HepG2 (cell line): ENCODE data around the gene SMIM24. TPM values are rescaled to one million over a fixed set of nuclear protein-coding genes. Genes with fewer than 3 reads are reported as not detected.

Experiments used
- ATAC-seq: fragments of 200-7000 bp; cut with Tn5 transposase; 3 replicates; pipeline ENCODE4 v1.9.1; 2020; ENCODE audit warnings: mild to moderate bottlenecking, moderate library complexity
- BruUV-seq: library from RNA; stranded (reverse); fragments of 400-500 nt; replicated peaks from 2 replicates; lab custom pipeline; 2021; lab: Mats Ljungman, UMichigan
- CTCF ChIA-PET: fragments of 300-600 bp; formaldehyde crosslinking; extraction: SDS; loops from one replicate; lab custom pipeline; 2021; ENCODE audit warnings: low total read pairs, inconsistent platforms, low intra/inter-chr PET ratio; lab: Yijun Ruan, JAX
- POLR2A ChIA-PET: fragments of 350-600 bp; sonication (Branson Sonifier 250); formaldehyde crosslinking; loops from one replicate; lab custom pipeline; 2020; ENCODE audit warnings: antibody characterized with exemption, inconsistent platforms; lab: Yijun Ruan, JAX
- DNase-seq: peaks from one replicate; pipeline ENCODE4 v3.0.0-alpha.2; 2015; ENCODE audit warnings: low spot score
- FAIRE-seq: peaks from 3 replicates; lab custom pipeline; 2011; peaks lifted over from hg19 to GRCh38; lab: Jason Lieb, UNC
- H2AFZ ChIP-seq: one replicate; pipeline ENCODE4 v1.6.1; 2011; ENCODE audit warnings: low read length, inconsistent platforms
- H3K27ac ChIP-seq: fragments of 300-600 bp; 3 replicates; pipeline ENCODE4 v1.8.0; 2011; ENCODE audit warnings: mixed run types, mild to moderate bottlenecking, mixed read lengths, low read length, inconsistent platforms; ENCODE audit not compliant: insufficient read depth; ENCODE audit errors: extremely low read length
- H3K27me3 ChIP-seq, 2 experiments: fragments of 200-600 bp in 1 of 2; 2 replicates in 1 of 2; 3 replicates in 1 of 2; pipeline versions ENCODE4 v1.6.0 to v1.8.0; 2011; ENCODE audit warnings: low read length in 2 of 2, mild to moderate bottlenecking in 2 of 2, moderate library complexity in 2 of 2, inconsistent platforms in 1 of 2; ENCODE audit not compliant: insufficient read depth in 2 of 2, control insufficient read depth in 1 of 2
- H3K36me3 ChIP-seq, 2 experiments: fragments of 200-600 bp in 1 of 2; replicated peaks in 1 of 2; 2 replicates in 1 of 2; 3 replicates in 1 of 2; pipeline versions ENCODE4 v1.5.1 to v1.8.0; 2011; ENCODE audit warnings: low read length in 2 of 2, inconsistent platforms in 1 of 2; ENCODE audit not compliant: insufficient read depth in 2 of 2, control insufficient read depth in 1 of 2
- H3K4me1 ChIP-seq: 2 replicates; pipeline ENCODE4 v1.5.1; 2012; ENCODE audit warnings: low read length, inconsistent platforms; ENCODE audit not compliant: insufficient read depth
- H3K4me2 ChIP-seq: 2 replicates; pipeline ENCODE4 v1.6.0; 2011; ENCODE audit warnings: low read depth, low read length, inconsistent platforms
- H3K4me3 ChIP-seq, 3 experiments: fragments of 200-600 bp in 1 of 3; sonication (generic), shearing (Covaris generic) in 1 of 3; replicated peaks in 1 of 3; 2 replicates each; pipeline ENCODE4 v1.5.1; 2011 to 2016; ENCODE audit warnings: low read length in 3 of 3, inconsistent platforms in 2 of 3, low read depth in 2 of 3, mild to moderate bottlenecking in 2 of 3, control low read depth in 1 of 3, mixed read lengths in 1 of 3; ENCODE audit not compliant: insufficient read depth in 1 of 3
- H3K79me2 ChIP-seq: one replicate; pipeline ENCODE4 v1.6.1; 2011; ENCODE audit warnings: low read length, inconsistent platforms; ENCODE audit not compliant: insufficient read depth
- H3K9ac ChIP-seq: 2 replicates; pipeline ENCODE4 v1.6.0; 2011; ENCODE audit warnings: mild to moderate bottlenecking, low read depth, low read length, inconsistent platforms; ENCODE audit not compliant: insufficient read depth
- H3K9me3 ChIP-seq: 2 replicates; pipeline ENCODE4 v1.5.1; 2012; ENCODE audit warnings: mild to moderate bottlenecking, low read length
- H4K20me1 ChIP-seq: 2 replicates; pipeline ENCODE4 v1.6.0; 2011; ENCODE audit warnings: inconsistent platforms, mild to moderate bottlenecking, low read length, moderate library complexity; ENCODE audit not compliant: insufficient read depth
- BCLAF1 ChIP-seq: fragments of 450-650 bp; IDR thresholded peaks from 2 replicates; pipeline ENCODE4 v1.6.1; 2017; ENCODE audit warnings: mild to moderate bottlenecking
- CBX1 ChIP-seq: IDR thresholded peaks from one replicate; pipeline ENCODE4 v1.6.1; 2016; ENCODE audit warnings: antibody characterized with exemption, low read depth
- GPN1 ChIP-seq: sonication (generic); formaldehyde crosslinking; IDR thresholded peaks from 2 replicates; pipeline ENCODE4 v1.5.1; 2020; ENCODE audit warnings: missing genetic modification reagents, borderline replicate concordance
- KLF9 ChIP-seq: IDR thresholded peaks from 2 replicates; pipeline ENCODE4 v1.6.1; 2016; ENCODE audit warnings: low read depth
- LRRFIP1 ChIP-seq: sonication (generic); formaldehyde crosslinking; conservative IDR thresholded peaks from 2 replicates; pipeline ENCODE4 v1.4.0; 2020; ENCODE audit warnings: missing genetic modification reagents
- MAF1 ChIP-seq: sonication (generic); formaldehyde crosslinking; IDR thresholded peaks from 2 replicates; pipeline ENCODE4 v1.5.0; 2020; ENCODE audit warnings: missing genetic modification reagents, borderline replicate concordance
- NONO ChIP-seq, 2 experiments: fragments of 450-650 bp in 1 of 2; sonication (generic) in 1 of 2; formaldehyde crosslinking in 1 of 2; IDR thresholded peaks in 1 of 2; conservative IDR thresholded peaks in 1 of 2; 2 replicates each; pipeline versions ENCODE4 v1.6.1 to v1.8.0; 2017 to 2022; ENCODE audit warnings: mild to moderate bottlenecking in 1 of 2, missing genetic modification reagents in 1 of 2, moderate library complexity in 1 of 2
- PRPF4 ChIP-seq: fragments of 200-400 bp; formaldehyde crosslinking; IDR thresholded peaks from 2 replicates; pipeline ENCODE4 v1.6.1; 2016; ENCODE audit warnings: low read length, low read depth; ENCODE audit not compliant: poor library complexity, severe bottlenecking
- SMC3 ChIP-seq: IDR thresholded peaks from 2 replicates; pipeline ENCODE4 v1.6.1; 2011; ENCODE audit warnings: low read length, improper control_type of control experiment
- SSRP1 ChIP-seq: IDR thresholded peaks from 2 replicates; pipeline ENCODE4 v1.6.1; 2016; ENCODE audit warnings: control low read depth
- YEATS2 ChIP-seq: sonication (generic); formaldehyde crosslinking; IDR thresholded peaks from 2 replicates; pipeline ENCODE4 v1.4.0; 2020; ENCODE audit warnings: missing genetic modification reagents, borderline replicate concordance
- ZNF574 ChIP-seq: sonication (generic); formaldehyde crosslinking; IDR thresholded peaks from 2 replicates; pipeline ENCODE4 v1.4.0; 2020; ENCODE audit warnings: missing genetic modification reagents
- ZNF768 ChIP-seq: sonication (generic); formaldehyde crosslinking; IDR thresholded peaks from 2 replicates; pipeline ENCODE4 v1.4.0; 2020; ENCODE audit warnings: missing genetic modification reagents
- WGBS: methylation state at CpG from one replicate; pipeline ENCODE4 v1.1.6; 2017; ENCODE audit warnings: low lambda C conversion rate; 5-methylcytosine and 5-hydroxymethylcytosine counted together
- in situ Hi-C: cut with HindIII; loops from 2 replicates; pipeline ENCODE4 v1.10.0; 2017; ENCODE audit warnings: low pct_unique_long_range_greater_than_20kb; ENCODE audit not compliant: extremely low pct_ligation_motif_present
- intact Hi-C: fragments of 100-400 bp; cut with micrococcal nuclease; formaldehyde crosslinking; loops from one replicate; pipeline ENCODE4 v1.10.0; 2022; ENCODE audit not compliant: unreplicated experiment
- polyA plus RNA-seq, 8 experiments: library from polyadenylated mRNA; depleted of rRNA in 3 of 8; stranded (reverse) in 7 of 8; unstranded in 1 of 8; fragments of >200 nt; fragmentation: Illumina TruSeq in 4 of 8; extraction: Trizol in 4 of 8; gene quantifications; 2 replicates each; pipeline versions ENCODE4 v1.2.1 to v1.2.3, GENCODE V29; 2011 to 2016; ENCODE audit warnings: low read depth in 4 of 8, missing spikeins in 1 of 8, mixed read lengths in 1 of 8; ENCODE audit not compliant: insufficient read depth in 1 of 8
- total RNA-seq, 5 experiments: library from RNA; depleted of rRNA; stranded (reverse); fragments of >200 nt; fragmentation: Illumina TruSeq; extraction: Trizol; gene quantifications; 2 replicates each; pipeline ENCODE4 v1.2.3, GENCODE V29; 2016; ENCODE audit warnings: low read depth in 1 of 5

The SMIM24 gene
- total and polyA plus RNA-seq, 2 of the 13 experiments (the other 11 are each of a cell fraction or from before 2014, with no cell fraction given) = 11.2 to 70.6 TPM

GRCh38 chr19:3475449-3475848 is 4.9 kb downstream of the SMIM24 start:
- CTCF ChIA-PET = no interaction called here
- no peaks in the 10 kb centered on the region for H4K20me1 ChIP-seq
- TF ChIP-seq ZNF768 (CRISPR knock-in tag) = no peak
- no peak for TF ChIP-seq ZNF574 (CRISPR knock-in tag)
- no peak for TF ChIP-seq SMC3
- TF ChIP-seq SSRP1 (CRISPR knock-in tag) = no peak
- no peak for TF ChIP-seq CBX1
- no peak for TF ChIP-seq BCLAF1
- TF ChIP-seq YEATS2 (CRISPR knock-in tag) = no peak
- no peak for TF ChIP-seq GPN1 (CRISPR knock-in tag)
- no peak for TF ChIP-seq MAF1 (CRISPR knock-in tag)
- no peak for TF ChIP-seq NONO (IDR thresholded peaks at IDR 0.05)
- no peak for TF ChIP-seq NONO (CRISPR knock-in tag; conservative IDR thresholded peaks at IDR 0.05)
- no peak for TF ChIP-seq LRRFIP1 (CRISPR knock-in tag)
- TF ChIP-seq PRPF4 = no peak
- no peak for TF ChIP-seq KLF9 (CRISPR knock-in tag)
- no peaks in the 10 kb centered on the region for H3K79me2 ChIP-seq
- no peak overlapping the region for H3K4me2 ChIP-seq
- peaks cover 13% of the 10 kb centered on the region for H3K4me1 ChIP-seq
- BruUV-seq = no TSS peak
- no peak overlapping the region for H3K9ac ChIP-seq
- in situ Hi-C loops (no loop called here), intact Hi-C loops (no loop called here)
- no peak overlapping the region for H2AFZ ChIP-seq
- POLR2A ChIA-PET = no interaction called here
- no peaks in the 10 kb centered on the region for H3K27me3 ChIP-seq
- WGBS = 94% methylated on average over 4 of the region's 4 CpGs
- FAIRE-seq = no peak
- no peak for DNase-seq
- no peak for ATAC-seq
- no peak overlapping the region for H3K4me3 ChIP-seq
- no peaks in the 10 kb centered on the region for H3K36me3 ChIP-seq
- H3K27ac ChIP-seq = no peak overlapping the region
- no peaks in the 10 kb centered on the region for H3K9me3 ChIP-seq
